ENCODE measurements around the gene TACC3.

TACC3 gene

DNA sequence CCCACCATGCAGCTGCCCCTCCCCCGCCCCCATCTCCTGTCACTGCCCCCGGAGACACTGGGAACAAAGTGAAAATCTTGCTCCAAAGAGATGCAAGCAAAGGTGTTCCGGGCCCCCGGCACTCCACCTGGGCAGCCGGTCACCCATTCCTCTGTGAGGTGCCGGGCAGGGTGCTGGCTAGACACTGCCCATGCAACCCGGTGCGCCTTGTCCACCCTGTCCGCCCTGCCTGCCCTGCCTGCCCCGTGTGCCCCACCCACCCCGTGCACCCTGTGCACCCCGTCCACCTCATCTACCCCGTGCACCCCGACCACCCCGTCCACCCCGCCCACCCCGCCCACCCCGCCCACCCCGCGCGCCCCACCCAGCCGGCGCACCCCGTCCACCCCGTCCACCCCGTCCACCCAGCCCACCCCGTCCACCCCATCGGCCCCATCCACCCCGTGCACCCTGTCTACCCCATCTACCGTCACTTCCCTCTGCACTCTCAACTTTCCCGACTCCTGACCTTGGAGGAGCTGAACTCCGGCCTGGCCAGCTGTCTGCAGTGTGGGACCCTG lies 39.9 kb downstream of the TACC3 start:
- POLR2A ChIA-PET, result no interaction called here
- CTCF ChIA-PET, result interaction anchor here (0.6 kb wide), 1 partner anchor 15 kb away, joined by 3 read pairs; no protein-coding TSS in a partner anchor
- TF ChIP-seq BHLHE40 (IDR thresholded peaks at IDR 0.05; ENCODE audit: borderline replicate concordance) (no peak), L3MBTL2 (conservative IDR thresholded peaks at IDR 0.05) (no peak), ARNT (IDR thresholded peaks at IDR 0.05) (no peak), FOXK2 (IDR thresholded peaks at IDR 0.05) (no peak), SUZ12 (IDR thresholded peaks at IDR 0.05) (no peak), FOXA1 (IDR thresholded peaks at IDR 0.05) (no peak), HDGF (IDR thresholded peaks at IDR 0.05; ENCODE audit: borderline replicate concordance) (no peak)
- DNase-seq (ENCODE audit: extremely low spot score), result no peak

DNA sequence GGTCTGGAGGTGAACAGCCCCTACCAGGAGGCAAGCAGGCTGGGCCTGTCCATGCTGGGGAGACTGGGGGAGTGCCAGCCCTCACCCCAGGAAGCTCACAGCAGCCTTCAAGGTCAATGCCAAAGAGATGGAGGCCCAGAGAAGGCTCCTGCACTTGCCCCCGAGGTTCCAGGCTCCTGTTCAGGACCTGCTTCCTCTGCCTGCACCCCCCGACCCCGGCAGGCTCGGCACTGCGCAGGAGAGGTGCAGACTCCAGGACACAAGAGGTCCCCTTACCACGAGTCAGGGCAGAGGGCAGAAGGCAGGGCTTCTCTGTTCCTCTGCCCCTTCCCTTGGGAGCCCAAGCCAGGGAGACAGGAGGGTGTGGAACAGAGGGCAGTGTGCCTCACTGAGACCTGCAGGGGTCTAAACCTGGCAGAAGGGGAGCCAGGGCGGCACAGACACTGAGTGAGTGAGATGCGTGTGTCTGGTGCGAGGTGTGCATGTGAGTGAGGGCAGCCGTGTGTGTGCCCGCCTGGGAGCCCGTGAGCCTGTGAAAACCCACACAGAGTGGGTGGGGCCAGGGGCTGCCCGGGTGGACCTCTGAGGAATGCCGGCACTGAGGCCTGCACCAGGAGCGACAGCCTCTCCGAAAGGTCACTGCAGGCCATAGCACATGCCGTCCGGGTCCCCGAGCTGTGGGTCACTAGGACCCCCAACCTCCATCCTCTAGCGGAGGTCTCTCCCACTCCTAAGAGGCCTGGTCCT lies 41.1 kb downstream of the TACC3 start:
- no peak for DNase-seq (ENCODE audit: extremely low spot score)
- TF ChIP-seq ELF4 (IDR thresholded peaks at IDR 0.05) (no peak), SP1 (IDR thresholded peaks at IDR 0.05) (no peak), FOXM1 (IDR thresholded peaks at IDR 0.05; ENCODE audit: borderline replicate concordance) (no peak), NFRKB (IDR thresholded peaks at IDR 0.05) (no peak), LEF1 (IDR thresholded peaks at IDR 0.05; ENCODE audit: borderline replicate concordance) (no peak), FOXA1 (IDR thresholded peaks at IDR 0.05) (no peak), L3MBTL2 (conservative IDR thresholded peaks at IDR 0.05) (no peak), ARNT (IDR thresholded peaks at IDR 0.05) (no peak), TARDBP (IDR thresholded peaks at IDR 0.05) (no peak), BHLHE40 (IDR thresholded peaks at IDR 0.05; ENCODE audit: borderline replicate concordance) (no peak), HDGF (IDR thresholded peaks at IDR 0.05; ENCODE audit: borderline replicate concordance) (no peak), SUZ12 (IDR thresholded peaks at IDR 0.05) (no peak), ZNF384 (IDR thresholded peaks at IDR 0.05) (no peak), CTBP1 (IDR thresholded peaks at IDR 0.05; ENCODE audit: borderline replicate concordance) (no peak), FOXK2 (IDR thresholded peaks at IDR 0.05) (no peak)
- TF ChIP-seq, protein P1, sequence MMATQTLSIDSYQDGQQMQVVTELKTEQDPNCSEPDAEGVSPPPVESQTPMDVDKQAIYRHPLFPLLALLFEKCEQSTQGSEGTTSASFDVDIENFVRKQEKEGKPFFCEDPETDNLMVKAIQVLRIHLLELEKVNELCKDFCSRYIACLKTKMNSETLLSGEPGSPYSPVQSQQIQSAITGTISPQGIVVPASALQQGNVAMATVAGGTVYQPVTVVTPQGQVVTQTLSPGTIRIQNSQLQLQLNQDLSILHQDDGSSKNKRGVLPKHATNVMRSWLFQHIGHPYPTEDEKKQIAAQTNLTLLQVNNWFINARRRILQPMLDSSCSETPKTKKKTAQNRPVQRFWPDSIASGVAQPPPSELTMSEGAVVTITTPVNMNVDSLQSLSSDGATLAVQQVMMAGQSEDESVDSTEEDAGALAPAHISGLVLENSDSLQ (IDR thresholded peaks at IDR 0.05), result no peak
- CTCF ChIA-PET, result interaction anchor here (0.6 kb wide), 1 partner anchor 16 kb away, joined by 3 read pairs; no protein-coding TSS in a partner anchor
- POLR2A ChIA-PET, result interaction anchor here (0.5 to 0.6 kb wide), 2 partner anchors 13 to 26 kb away, joined by 3 read pairs; no protein-coding TSS in a partner anchor

DNA sequence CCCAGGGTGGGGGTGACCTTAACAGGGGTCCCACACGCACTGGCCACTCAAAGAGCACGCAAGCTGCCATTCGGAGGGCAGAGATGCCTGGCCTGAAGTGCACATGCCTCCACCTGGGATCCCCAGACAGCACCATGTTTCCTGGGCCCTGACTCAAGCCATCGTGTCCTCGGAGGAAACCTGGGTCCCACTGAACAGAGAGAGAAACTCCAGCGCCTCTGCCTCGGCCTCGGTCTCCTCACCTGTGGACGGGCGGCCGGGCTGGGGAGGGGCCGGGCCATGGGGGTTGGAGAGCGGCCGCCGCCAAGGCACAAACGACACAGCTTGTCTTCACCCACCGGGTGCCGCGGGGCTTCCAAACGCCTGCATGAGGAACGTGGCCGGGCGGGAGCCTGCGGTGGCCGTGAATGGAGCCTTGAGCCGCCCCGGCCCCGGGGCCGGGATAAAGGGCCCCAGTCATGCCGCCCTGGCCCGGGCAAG lies 41.8 kb downstream of the TACC3 start:
- no peak for DNase-seq (ENCODE audit: extremely low spot score)
- no peak for TF ChIP-seq NFRKB (IDR thresholded peaks at IDR 0.05)
- no peak for TF ChIP-seq FOXM1 (IDR thresholded peaks at IDR 0.05; ENCODE audit: borderline replicate concordance)
- no peak for TF ChIP-seq FOXK2 (IDR thresholded peaks at IDR 0.05)
- TF ChIP-seq CTBP1 (IDR thresholded peaks at IDR 0.05; ENCODE audit: borderline replicate concordance), result no peak
- TF ChIP-seq SUZ12 (IDR thresholded peaks at IDR 0.05), result no peak
- no peak for TF ChIP-seq L3MBTL2 (conservative IDR thresholded peaks at IDR 0.05)
- no peak for TF ChIP-seq ELF4 (IDR thresholded peaks at IDR 0.05)
- TF ChIP-seq LEF1 (IDR thresholded peaks at IDR 0.05; ENCODE audit: borderline replicate concordance), result no peak
- no peak for TF ChIP-seq TARDBP (IDR thresholded peaks at IDR 0.05)
- no peak for TF ChIP-seq BHLHE40 (IDR thresholded peaks at IDR 0.05; ENCODE audit: borderline replicate concordance)
- no peak for TF ChIP-seq ZNF384 (IDR thresholded peaks at IDR 0.05)
- POLR2A ChIA-PET, result interaction anchor here (0.5 to 0.6 kb wide), 2 partner anchors 12 to 25 kb away, joined by 3 read pairs; no protein-coding TSS in a partner anchor
- CTCF ChIA-PET, result no interaction called here

DNA sequence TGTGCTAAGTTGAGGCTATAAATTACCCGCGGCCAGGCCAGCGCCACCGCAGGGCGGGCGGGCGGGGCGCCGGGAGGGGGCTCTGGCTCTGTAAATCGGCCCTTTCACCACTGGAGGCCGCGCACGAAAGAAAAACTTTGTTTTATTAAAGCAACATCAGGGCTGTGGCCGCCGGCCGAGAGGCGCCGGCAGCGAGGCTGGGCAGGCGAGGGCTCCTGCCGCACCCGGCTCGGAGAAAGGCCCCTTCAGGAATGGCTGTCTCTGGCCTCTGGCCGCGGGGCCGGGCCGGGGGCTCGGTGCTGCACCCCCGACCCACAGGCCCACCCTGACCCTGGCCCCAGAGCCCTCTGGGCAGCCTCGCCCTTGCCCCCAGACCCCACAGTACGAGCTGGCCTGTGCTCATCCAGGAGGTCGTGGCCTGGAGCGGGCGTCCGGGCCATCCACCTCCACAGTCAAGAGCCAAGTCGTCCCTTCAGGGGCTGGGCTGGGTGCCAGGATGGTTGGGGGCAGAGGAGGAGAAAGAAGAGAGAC lies 42.3 kb downstream of the TACC3 start:
- DNase-seq (ENCODE audit: extremely low spot score), result peak; percentile 76
- no peak for TF ChIP-seq TARDBP (IDR thresholded peaks at IDR 0.05)
- TF ChIP-seq HDGF (IDR thresholded peaks at IDR 0.05; ENCODE audit: borderline replicate concordance), result peak; percentile 88; the same call in 1 of the 2 replicates
- POLR2A ChIA-PET, result interaction anchor here (0.6 kb wide), 1 partner anchor 39 kb away, joined by 3 read pairs; no protein-coding TSS in a partner anchor
- CTCF ChIA-PET, result interaction anchor here (0.7 kb wide), 1 partner anchor 44 kb away, joined by 5 read pairs; no protein-coding TSS in a partner anchor

DNA sequence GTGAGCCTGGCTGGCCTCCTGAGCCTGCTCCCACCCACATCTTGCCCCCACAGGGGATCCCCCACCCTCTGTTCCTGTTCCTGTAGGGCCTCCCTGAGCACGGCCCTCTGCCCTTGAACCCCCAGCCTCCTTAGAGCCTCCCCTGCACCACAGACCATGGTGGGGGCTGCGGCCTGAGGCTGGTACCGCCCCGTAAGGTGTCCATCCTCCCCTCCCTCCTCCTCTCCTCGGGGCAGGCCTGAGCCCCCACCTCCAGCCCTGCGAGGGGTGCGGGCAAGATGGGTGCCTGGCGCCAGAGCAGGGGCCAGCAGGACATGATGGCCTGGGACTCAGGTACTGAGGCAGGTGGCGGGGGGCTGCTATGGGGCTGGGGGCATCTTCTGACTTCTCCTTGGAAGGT lies 43.3 kb downstream of the TACC3 start:
- POLR2A ChIA-PET, result no interaction called here
- no peak for DNase-seq (ENCODE audit: extremely low spot score)
- TF ChIP-seq NFRKB (IDR thresholded peaks at IDR 0.05) (no peak), FOXK2 (IDR thresholded peaks at IDR 0.05) (no peak), ELF4 (IDR thresholded peaks at IDR 0.05) (no peak), CTBP1 (IDR thresholded peaks at IDR 0.05; ENCODE audit: borderline replicate concordance) (no peak), HDGF (IDR thresholded peaks at IDR 0.05; ENCODE audit: borderline replicate concordance) (no peak), ZNF384 (IDR thresholded peaks at IDR 0.05) (no peak), FOXM1 (IDR thresholded peaks at IDR 0.05; ENCODE audit: borderline replicate concordance) (no peak), L3MBTL2 (conservative IDR thresholded peaks at IDR 0.05) (no peak), FOXA1 (IDR thresholded peaks at IDR 0.05) (no peak), SUZ12 (IDR thresholded peaks at IDR 0.05) (no peak), LEF1 (IDR thresholded peaks at IDR 0.05; ENCODE audit: borderline replicate concordance) (no peak), TARDBP (IDR thresholded peaks at IDR 0.05) (no peak), SP1 (IDR thresholded peaks at IDR 0.05) (no peak), ARNT (IDR thresholded peaks at IDR 0.05) (no peak), BHLHE40 (IDR thresholded peaks at IDR 0.05; ENCODE audit: borderline replicate concordance) (no peak)
- TF ChIP-seq, protein P1 (IDR thresholded peaks at IDR 0.05), result no peak
- CTCF ChIA-PET, result interaction anchor here (0.7 kb wide), 1 partner anchor 29 kb away, joined by 3 read pairs; no protein-coding TSS in a partner anchor

All from HEK293T (cell line).